Lower leg skin (tissue), 4 donors: ENCODE results near the gene SETDB2. TPM values are rescaled to one million over a fixed set of nuclear protein-coding genes. Genes with fewer than 3 reads are reported as not detected.

ENCODE experiments used
- DNase-seq, 2 donors: peaks; one replicate each; pipeline ENCODE4 v3.0.0-alpha.2; 2019; ENCODE audit warnings: low spot score in 2 of 2
- H3K4me3 ChIP-seq: fragments of 200-600 bp; sonication (generic); 2 replicates; pipeline ENCODE4 v1.5.1; 2017; ENCODE audit warnings: mild to moderate bottlenecking, low read depth; ENCODE audit not compliant: poor library complexity, severe bottlenecking
- CTCF ChIP-seq, 3 donors: fragments of 450-650 bp; IDR thresholded peaks; one replicate each; pipeline ENCODE4 v1.5.1; 2016; ENCODE audit warnings: antibody characterized with exemption in 3 of 3, mild to moderate bottlenecking in 3 of 3, moderate library complexity in 2 of 3
- POLR2A ChIP-seq, 2 donors: fragments of 450-650 bp; IDR thresholded peaks; one replicate each; pipeline ENCODE4 v1.6.1; 2016 to 2017; ENCODE audit warnings: antibody characterized with exemption in 2 of 2, mild to moderate bottlenecking in 1 of 2, moderate library complexity in 1 of 2
- WGBS, 2 donors: methylation state at CpG; one replicate each; pipeline ENCODE4 v1.1.5; 2018; 5-methylcytosine and 5-hydroxymethylcytosine counted together
- intact Hi-C: fragments of 100-400 bp; cut with DNase I; formaldehyde crosslinking; loops from one replicate; pipeline ENCODE4 v1.15.0; 2023; ENCODE audit warnings: low total_unique reads
- total RNA-seq, 4 donors: library from RNA; depleted of rRNA; stranded (reverse); fragments of >200 nt; gene quantifications; one replicate each; pipeline ENCODE4 v1.1.0, GENCODE V29; 2016

The SETDB2 gene
- total RNA-seq: 10 to 100 TPM in 2 of 4 donors, 1 to 10 TPM in 2; 9.3 to 14.4 (median 9.9) TPM

GRCh38 chr13:49443704-49444523 lies at the start of gene SETDB2, which contains the start of gene CAB39L:
SETDB2 (plus strand) TSS chr13:49444274; CDS start chr13:49451894, 7,620 bp downstream.
CAB39L (minus strand) TSS chr13:49444064; CDS start chr13:49382910, 61,154 bp downstream.
- WGBS, 2 donors: 0 to 1% methylated on average over 26 to 51 of the region's 53 CpGs
- peak within 1 kb of the TSS; percentile 80 for H3K4me3 ChIP-seq
- TF ChIP-seq POLR2A (IDR thresholded peaks at IDR 0.05) (no peak), CTCF (IDR thresholded peaks at IDR 0.05) (no peak)
- DNase-seq: peak; percentile 99 to 100
- intact Hi-C loops: loop anchor here (10.0 kb wide), 1 partner anchor 51 kb away; the partner anchor contains the start of gene PHF11

- DNase-seq: peak in 1 of 2 donors; percentile 29
- TF ChIP-seq POLR2A (IDR thresholded peaks at IDR 0.05) (no peak), CTCF (IDR thresholded peaks at IDR 0.05) (no peak)
- intact Hi-C loops: no loop called here
- 17 to 32% methylated on average over 1 of the region's 1 CpG for WGBS, 2 donors
- H3K4me3 ChIP-seq: no peak overlapping the region
These were observed 48.6 kb upstream of the SETDB2 start for GRCh38 chr13:49395451-49395865.

GRCh38 chr13:49395878-49396380 lies 48.1 kb upstream of the SETDB2 start:
- TF ChIP-seq CTCF (IDR thresholded peaks at IDR 0.05): no peak
- TF ChIP-seq POLR2A (IDR thresholded peaks at IDR 0.05): no peak
- 53 to 55% methylated on average over 1 of the region's 1 CpG for WGBS, 2 donors
- H3K4me3 ChIP-seq: no peak overlapping the region
- no peak for DNase-seq
- intact Hi-C loops: no loop called here

- intact Hi-C loops: no loop called here
- no peak for TF ChIP-seq CTCF (IDR thresholded peaks at IDR 0.05)
- TF ChIP-seq POLR2A (IDR thresholded peaks at IDR 0.05): no peak
- no peak overlapping the region for H3K4me3 ChIP-seq
- no peak for DNase-seq
- 14 to 25% methylated on average over 1 of the region's 1 CpG for WGBS, 2 donors
These were observed 44.1 kb upstream of the SETDB2 start for GRCh38 chr13:49399801-49400472.

GRCh38 chr13:49400755-49401659 lies 43.1 kb upstream of the SETDB2 start:
- TF ChIP-seq POLR2A (IDR thresholded peaks at IDR 0.05) (no peak), CTCF (IDR thresholded peaks at IDR 0.05) (no peak)
- DNase-seq: peak in 1 of 2 donors; percentile 49
- H3K4me3 ChIP-seq: peak overlapping the region; percentile 14
- 8 to 12% methylated on average over 7 of the region's 7 CpGs for WGBS, 2 donors
- intact Hi-C loops: no loop called here
